NCI-H1105 (cell line): ENCODE data around the gene INTS14.
A peak's percentile ranks its signal among the peaks of the same experiment; 100 is the strongest.
"Not testable (repeated sequence)": the region's sequence is repeated elsewhere in the genome, so short reads cannot be mapped to it uniquely, and the experiment has no call there.

ENCODE experiments used
- DNase-seq: peaks from one replicate; lab custom pipeline; 2025; lab: John Stamatoyannopoulos, UW

Gene INTS14

GRCh38 chr15:65631503-65631902 is 20.6 kb upstream of the INTS14 start:
- no peak for DNase-seq

DNA sequence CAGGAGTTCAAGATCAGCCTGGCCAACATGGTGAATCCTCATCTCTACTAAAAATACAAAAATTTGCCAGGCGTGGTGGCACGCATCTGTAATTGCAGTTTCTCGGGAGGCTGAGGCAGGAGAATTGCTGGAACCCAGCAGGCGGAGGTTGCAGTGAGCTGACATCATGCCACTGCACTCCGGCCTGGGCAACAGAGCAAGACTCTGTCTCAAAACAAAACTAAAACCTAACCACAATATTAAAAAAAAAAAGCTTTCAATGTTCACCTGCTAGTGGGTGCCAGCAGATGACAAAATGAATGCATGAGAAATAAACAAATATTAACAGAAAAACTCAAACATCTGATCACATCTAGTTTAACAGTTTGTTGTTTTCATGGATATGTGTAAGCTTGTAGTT is 19.8 kb upstream of the INTS14 start:
- DNase-seq = no peak

DNA sequence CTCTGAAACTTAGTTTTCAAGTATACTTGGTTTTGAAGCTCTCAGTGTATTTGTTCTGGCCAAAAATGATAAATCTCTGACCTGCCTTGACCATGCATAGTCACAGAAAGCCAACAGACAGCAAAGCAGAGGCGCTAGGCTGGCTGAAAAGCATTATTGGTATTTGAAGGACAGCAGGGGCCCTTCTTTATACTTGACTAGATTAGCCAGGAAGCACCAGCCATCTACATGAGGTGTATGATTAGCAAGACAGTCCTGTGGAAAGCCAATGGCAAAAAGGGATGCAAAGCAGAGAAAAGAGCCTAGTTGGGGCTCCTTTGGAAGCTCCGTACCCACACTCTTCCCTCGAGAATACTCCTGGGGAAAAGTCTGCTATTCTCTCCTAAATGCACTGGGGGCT is 18.6 kb upstream of the INTS14 start:
- DNase-seq = no peak

DNA sequence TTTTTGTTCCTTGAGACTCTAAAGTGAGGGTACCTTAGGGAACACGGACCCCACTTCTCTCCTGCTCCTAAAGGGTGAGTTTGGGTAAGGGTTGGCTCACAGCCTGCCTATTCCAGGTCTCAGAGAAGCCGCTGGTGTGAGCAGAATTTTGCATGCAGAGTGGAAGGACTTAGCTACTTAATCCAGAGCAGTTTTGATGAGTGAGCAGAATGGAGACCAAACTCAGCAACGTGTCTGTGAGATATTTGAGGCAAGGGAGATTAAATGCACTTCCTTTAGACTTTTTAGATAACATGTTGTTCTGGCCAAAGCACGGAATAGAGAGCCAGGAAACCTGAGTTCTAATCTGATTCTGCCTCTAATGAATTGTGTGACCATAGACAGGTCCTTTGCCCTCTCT is 15.9 kb upstream of the INTS14 start:
- DNase-seq = no peak

DNA sequence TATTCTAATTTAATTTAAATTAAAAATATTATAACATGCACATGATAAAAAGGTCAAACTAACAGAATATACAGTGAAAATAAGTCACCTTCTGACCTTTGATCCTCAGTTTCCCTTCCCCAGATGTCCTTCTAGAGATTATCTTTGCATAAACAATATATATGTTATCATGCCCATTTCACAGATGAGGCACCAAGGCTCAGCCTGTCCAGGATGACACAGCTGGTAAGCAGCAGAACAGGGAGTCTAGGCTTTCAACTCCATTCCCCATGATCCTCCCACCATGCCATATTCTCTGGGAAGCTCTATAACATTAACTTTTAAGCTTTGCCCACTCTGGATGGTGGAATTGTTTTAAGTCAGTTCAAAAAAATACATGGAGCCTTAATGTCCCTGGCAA is 12.2 kb upstream of the INTS14 start:
- DNase-seq = no peak

DNA sequence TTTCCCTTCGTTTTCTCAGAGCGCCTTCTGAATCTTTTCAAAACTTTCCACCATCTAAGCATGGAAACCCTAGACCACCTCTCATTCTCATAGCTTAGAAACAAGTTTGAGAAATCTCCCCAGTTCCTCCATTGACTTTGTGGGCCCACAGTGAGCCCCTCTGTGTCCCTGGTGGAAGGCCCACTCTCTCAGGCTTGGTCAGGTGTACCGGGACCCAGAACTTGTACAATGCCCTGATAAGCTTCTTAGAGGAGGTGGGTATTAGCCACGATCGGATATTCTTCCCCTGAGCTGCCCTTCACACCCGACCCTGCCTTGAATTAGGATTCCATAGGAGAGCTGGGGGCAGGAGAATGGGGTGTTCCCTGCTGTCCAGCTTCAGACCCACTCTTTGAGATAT is 10.7 kb upstream of the INTS14 start, which contains the start of gene SLC24A1:
Gene SLC24A1, plus strand, starts transcription at position 301 of the 400 bp plus-strand sequence. CDS start 2,143 bp downstream, outside the sequence.
- DNase-seq = no peak

DNA sequence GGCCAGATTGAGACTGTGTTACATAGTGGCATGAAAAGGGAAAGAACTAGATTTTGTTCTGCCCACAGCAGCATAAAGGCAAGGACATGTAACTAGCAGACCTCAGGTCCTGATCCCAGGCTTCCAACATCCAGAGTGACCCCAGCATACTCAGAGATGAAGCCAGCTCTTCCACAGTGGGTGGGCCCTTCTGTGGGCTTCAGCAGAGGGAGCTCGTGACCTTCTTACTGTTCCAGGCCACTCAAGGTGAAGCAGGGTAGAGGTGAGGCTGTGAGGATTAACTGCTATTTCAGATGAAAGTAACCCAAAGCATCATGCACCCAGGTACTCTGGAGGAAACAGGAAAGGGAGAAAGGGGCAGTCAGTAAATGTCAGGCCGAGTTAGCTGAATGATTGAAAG is 9.9 kb upstream of the INTS14 start:
- DNase-seq = no peak

DNA sequence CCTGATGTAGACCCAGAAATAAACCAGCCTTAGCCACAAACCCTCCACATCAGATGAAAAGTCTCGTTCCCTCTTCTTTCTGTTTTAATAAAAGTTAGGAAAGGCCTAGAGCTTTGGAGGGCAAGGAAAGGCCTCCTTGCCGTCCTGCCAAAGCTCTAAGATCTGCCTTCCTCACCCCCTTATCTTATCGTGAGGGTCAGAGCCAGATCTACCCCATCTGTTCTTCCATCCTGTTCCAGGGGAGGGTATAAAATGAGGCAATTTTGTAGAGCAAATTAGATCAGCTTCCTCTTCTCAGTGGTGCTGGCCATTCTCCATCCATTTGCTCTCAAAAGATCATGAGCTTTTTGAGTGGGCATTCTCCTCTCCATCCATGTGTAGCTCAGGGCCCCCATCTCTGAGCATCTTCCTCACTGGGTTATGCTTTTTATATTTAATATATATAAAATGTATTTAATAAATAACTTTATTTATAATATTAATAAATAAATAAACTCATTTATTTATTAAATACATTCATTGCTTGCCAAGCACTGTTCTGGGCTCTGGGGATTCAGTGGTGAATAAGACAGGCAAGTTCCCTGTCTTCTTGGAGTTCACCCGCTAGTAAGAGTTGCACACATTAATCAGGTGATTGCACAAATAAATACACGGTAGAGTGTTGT is 8.8 kb upstream of the INTS14 start:
- no peak for DNase-seq

GRCh38 chr15:65618560-65619109 is 7.7 kb upstream of the INTS14 start:
- DNase-seq = no peak

DNA sequence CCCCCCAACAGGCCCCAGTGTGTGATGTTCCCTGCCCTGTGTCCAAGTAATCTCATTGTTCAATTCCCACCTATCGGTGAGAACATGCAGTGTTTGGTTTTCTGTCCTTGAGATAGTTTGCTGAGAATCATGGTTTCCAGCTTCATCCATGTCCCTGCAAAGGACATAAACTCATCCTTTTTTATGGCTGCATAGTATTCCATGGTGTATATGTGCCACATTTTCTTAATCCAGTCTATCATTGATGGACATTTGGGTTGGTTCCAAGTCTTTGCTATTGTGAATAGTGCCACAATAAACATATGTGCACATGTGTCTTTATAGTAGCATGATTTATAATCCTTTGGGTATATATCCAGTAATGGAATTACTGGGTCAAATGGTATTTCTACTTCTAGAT is 5.0 kb upstream of the INTS14 start:
- DNase-seq = not testable (repeated sequence)

DNA sequence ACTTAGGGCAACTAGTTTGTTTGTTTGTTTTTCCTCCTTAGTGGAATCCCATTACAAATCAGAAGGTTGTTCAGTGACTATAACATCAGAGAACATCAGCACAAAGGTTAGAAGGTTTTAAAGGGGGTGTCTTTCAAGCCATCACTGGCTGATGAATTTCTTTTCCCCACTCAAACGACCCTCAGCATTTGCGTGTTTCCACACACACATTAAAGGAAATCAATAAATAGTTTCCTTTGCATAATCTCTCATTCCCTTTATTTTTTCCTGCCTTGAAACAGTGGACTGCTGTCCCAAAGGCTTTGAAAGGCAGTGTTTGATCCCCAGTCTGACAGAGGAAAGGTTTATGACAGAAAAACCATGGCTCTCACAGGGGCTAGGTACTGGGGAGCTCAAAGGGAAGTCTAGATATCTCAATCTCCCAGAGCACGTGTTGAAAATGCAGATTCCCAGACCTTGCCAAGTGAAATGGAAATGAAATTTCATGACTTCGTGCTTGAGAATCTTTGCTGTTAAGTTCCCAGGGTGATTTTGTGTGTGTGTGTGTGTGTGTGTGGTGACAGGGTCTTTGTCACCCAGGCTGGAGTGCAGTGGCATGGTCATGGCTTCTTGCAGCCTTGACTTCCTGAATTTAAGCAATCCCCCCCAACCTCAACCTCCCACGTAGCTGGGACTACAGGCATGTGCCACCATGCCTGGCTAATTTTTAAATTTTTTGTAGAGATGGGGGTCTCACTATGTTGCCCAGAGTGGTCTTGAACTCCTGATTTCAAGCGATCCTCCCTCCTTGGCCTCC is 2.2 kb upstream of the INTS14 start:
- no peak for DNase-seq

- DNase-seq = no peak
These were observed 1.6 kb upstream of the INTS14 start for GRCh38 chr15:65612616-65612946.

GRCh38 chr15:65611888-65612615 is 1.1 kb upstream of the INTS14 start:
- DNase-seq = no peak

- no peak for DNase-seq
These were observed 7.4 kb downstream of the INTS14 start for GRCh38 chr15:65603559-65603958.

- no peak for DNase-seq
These were observed 7.8 kb downstream of the INTS14 start for GRCh38 chr15:65603134-65603533.

- no peak for DNase-seq
These were observed 11.3 kb downstream of the INTS14 start for GRCh38 chr15:65599677-65600076.

DNA sequence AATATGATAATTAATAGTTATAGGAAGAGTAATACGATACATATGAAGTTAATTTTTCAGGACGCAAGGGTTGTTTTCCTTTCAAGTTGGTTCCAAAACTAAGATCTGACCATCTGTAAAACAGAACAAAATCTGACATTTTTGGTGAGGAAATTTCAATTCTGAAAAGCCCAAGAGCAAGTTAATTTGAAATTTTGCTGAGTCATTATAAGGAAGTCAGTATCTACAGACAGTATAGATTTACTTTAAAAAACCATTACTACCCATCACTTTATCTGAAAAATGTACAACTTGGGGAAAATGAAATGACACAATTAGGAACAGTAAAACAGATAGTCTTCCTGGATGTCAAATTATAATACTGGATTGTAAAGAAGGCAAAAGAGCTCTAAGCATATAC is 12.5 kb downstream of the INTS14 start:
- no peak for DNase-seq

DNA sequence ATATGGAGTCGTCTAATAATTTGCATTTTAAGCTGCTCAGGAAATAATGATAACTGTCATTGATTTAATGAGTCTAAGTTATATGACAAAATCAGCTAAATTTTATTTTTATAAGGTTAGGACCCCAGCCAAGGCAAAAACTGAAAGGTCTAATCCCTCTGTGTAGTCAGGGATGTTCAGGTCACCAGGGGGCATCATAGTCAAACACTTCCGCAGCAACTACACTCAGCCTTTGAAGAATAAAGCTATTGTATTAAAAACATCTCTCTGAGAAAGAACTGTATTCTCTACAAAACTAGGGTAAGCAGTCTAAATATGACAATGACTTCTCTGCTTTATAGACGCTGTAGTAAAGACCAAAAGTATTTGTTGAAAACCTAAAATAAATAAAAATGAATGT is 15.0 kb downstream of the INTS14 start:
- peak; percentile 24 for DNase-seq

GRCh38 chr15:65587094-65587493 is 23.8 kb downstream of the INTS14 start:
- DNase-seq = no peak

- DNase-seq = no peak
These were observed 26.7 kb downstream of the INTS14 start for GRCh38 chr15:65584241-65584640.

- peak; percentile 18 for DNase-seq
These were observed 27.2 kb downstream of the INTS14 start for GRCh38 chr15:65583701-65584100.

GRCh38 chr15:65580287-65580686 is 30.6 kb downstream of the INTS14 start:
- DNase-seq = no peak

DNA sequence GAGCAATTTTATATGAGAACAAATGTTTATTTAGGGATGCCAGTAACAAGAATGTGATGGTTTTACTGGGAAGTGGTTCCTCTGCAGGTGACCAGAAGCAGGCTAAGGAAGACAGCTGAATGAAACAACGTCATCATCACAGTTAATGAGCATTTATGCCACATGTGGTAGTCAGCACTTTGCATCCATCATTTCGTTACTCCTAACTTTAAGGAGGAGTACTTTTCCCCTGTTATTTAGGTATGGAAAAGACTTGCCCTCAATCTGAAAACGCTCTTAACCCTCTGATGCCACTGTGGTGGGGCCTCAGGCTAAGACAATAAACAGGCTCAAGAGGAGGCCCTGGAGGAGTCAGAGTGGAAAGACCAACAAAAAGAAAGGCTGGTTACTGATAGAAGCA is 31.2 kb downstream of the INTS14 start:
- no peak for DNase-seq
